NCI-H187 treated with DMSO at 0.1 percent for 48 hours (cell line): Measurements from ENCODE around the gene NEURL3.
"Not testable (repeated sequence)": the region's sequence is repeated elsewhere in the genome, so short reads cannot be mapped to it uniquely, and the experiment has no call there.

ENCODE experiments used
- DNase-seq: peaks from one replicate; lab custom pipeline; 2025; lab: John Stamatoyannopoulos, UW

Gene NEURL3

DNA sequence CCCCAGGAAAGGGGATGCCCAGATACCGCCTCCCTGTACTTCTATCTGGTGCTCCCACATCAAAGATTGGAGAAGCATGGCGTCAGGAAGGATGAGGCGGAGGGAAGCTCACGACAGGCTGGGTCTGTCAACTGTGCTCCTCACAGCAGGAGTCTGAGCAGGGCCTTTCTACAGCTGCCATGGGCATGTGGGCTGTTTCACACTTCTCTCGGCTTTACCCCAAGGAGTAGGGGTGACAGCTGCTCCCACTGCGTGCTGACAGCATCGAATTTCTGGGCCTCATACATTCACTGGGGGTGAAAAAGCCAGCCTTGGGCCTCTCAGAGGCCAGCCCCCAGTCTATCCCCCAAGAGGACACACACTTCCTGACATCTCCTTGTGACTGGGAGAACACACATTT, 21.1 kb downstream of the NEURL3 start:
- no peak for DNase-seq

DNA sequence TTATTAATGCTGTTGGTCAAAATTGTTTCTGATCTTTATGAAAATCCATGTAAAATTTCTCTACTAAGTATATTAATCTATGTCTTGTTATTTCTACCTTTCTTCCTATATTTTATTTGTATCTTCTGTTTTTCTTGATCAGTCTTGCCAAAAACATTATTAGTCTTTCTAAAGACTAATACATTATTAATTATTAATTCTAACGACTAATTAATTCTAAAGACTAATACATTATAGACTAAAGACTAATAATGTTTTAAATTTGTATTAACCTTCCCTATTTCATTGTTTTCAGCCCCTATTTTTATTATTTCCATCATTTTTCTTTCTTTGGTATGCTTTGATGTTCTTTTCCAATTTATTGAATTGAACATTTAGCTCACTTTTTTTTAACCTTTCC, 27.7 kb downstream of the NEURL3 start:
- no peak for DNase-seq

- DNase-seq, result no peak
Measured at GRCh38 chr2:96471772-96472171, 33.4 kb downstream of the NEURL3 start.

- no peak for DNase-seq
Measured at GRCh38 chr2:96470636-96471035, 34.5 kb downstream of the NEURL3 start.

DNA sequence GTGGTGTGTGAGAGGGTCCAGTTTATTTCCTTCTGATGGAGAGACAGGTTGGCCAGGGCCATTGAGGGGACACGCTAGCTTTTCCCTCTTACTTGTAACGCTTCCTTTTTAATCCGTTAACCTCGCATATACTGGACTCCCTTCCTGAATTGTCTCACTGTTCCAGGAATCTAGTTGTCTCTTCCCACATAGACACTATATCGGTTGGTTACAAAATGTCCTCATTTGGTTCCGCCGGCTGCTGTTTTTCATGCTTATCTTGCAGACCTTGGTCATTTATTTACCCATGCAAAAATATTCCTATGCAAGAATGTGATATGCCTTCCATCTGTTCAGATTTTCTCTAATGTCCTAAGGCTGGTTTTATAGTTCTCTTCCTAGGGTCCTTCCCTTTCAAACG, 35.0 kb downstream of the NEURL3 start:
- no peak for DNase-seq

DNA sequence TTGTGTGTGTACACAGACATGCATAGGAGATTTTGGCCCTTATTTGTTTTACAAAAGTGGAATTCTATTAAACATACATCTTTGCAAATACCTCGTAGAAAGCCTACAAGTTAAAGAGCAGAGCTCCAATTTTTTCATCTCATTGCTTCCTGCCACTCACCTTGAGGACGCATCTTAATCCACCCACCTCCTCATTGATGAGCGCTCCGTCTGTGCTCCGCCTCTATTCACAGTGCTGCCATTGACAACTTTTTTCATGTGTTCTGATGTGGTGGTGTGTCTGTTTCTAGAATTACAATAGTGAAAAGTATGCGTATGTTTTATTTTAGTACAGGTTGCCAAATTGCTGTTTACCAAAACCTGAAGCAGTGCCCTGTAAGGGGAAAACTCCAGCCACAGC, 36.3 kb downstream of the NEURL3 start:
- no peak for DNase-seq

DNA sequence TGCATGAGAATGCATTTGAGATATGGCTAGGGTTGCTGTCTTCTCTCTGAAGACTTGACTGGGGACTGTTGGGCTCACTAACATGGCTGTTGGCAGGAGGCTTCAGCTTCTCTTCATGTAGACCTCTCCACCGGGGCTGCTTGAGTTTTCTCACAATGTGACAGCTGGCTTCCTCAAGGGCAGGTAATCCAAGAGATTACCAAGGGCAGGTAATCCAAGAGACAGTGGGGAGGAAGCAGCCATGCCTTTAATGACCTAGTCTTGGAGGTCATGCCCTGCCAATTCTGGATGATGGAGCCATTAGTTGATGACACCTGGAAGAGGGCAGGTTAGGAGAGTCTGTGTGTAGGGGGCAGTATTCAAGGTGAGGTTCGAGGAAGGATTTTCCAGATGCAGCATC, 40.5 kb downstream of the NEURL3 start:
- DNase-seq, result no peak

- no peak for DNase-seq
Measured at GRCh38 chr2:96464061-96464460, 41.1 kb downstream of the NEURL3 start.

GRCh38 chr2:96463119-96463518, 42.0 kb downstream of the NEURL3 start:
- DNase-seq, result no peak

- DNase-seq, result not testable (repeated sequence)
Measured at GRCh38 chr2:96461616-96462015, 43.5 kb downstream of the NEURL3 start.

GRCh38 chr2:96452053-96452452, 53.1 kb downstream of the NEURL3 start:
- DNase-seq, result no peak

GRCh38 chr2:96449637-96450036, 55.5 kb downstream of the NEURL3 start:
- no peak for DNase-seq

- no peak for DNase-seq
Measured at GRCh38 chr2:96449174-96449573, 56.0 kb downstream of the NEURL3 start.

GRCh38 chr2:96447726-96448125, 57.4 kb downstream of the NEURL3 start:
- no peak for DNase-seq
